Measurements from ENCODE around the gene OR6V1. TPM values are rescaled to one million over a fixed set of nuclear protein-coding genes. Genes with fewer than 3 reads are reported as not detected.

Gene OR6V1
- total RNA-seq, 3 donors from 2014 or later (not counting 1 experiment from before 2014, with no cell fraction given): not detected

DNA sequence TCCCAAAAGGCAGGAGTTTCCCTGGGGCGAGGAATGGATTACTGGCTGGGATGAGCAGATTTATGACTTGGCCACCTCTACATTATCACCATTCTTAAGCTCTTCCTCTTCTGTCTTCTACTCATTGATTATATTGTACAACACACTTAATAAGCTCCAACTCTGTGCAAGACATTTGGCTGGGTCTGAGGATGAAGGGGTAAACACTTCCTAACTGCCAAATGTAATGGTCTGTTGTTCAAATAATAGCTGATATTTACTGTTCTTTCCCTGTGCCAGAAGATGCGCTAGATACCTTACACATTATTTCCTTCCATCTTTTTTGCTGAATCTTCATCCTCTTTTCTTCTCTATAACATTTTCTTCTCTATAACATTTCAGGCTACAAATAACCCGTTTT, 11.6 kb downstream of the OR6V1 start:
- peaks cover 0 to 3% of the 10 kb centered on the region in 2 donors for H3K9me3 Mint-ChIP-seq
- ATAC-seq: no peak

GRCh38 chr7:143068446-143068845, 16.3 kb downstream of the OR6V1 start:
- ATAC-seq (no peak), DNase-seq (no peak)
- no peaks in the 10 kb centered on the region for H3K4me1 ChIP-seq (ENCODE audit: control insufficient read depth, insufficient read depth, low read length)
- Mint-ChIP-seq H3K27ac (no peak overlapping the region), H3K36me3 (no peaks in the 10 kb centered on the region), H3K9me3 (no peaks in the 10 kb centered on the region), H3K4me1 (no peaks in the 10 kb centered on the region), H3K4me3 (no peak overlapping the region), H3K27me3 (ENCODE audit: low read depth in 2 of 2) (peaks cover 6 to 12% of the 10 kb centered on the region in 2 donors)
- intact Hi-C loops (cut with micrococcal nuclease): no loop called here
- TF ChIP-seq CTCF (IDR thresholded peaks at IDR 0.05): no peak
- H3K9me3 ChIP-seq (ENCODE audit: control insufficient read depth, insufficient read depth, low read length): no peaks in the 10 kb centered on the region
- H3K4me3 ChIP-seq (ENCODE audit: low read length): no peak overlapping the region
- 86% methylated on average over 2 of the region's 2 CpGs for WGBS (ENCODE audit: insufficient coverage)
- no peaks in the 10 kb centered on the region for H3K27me3 ChIP-seq (ENCODE audit: control insufficient read depth, insufficient read depth, low read length)
- no peaks in the 10 kb centered on the region for H3K36me3 ChIP-seq (ENCODE audit: control insufficient read depth, insufficient read depth, low read length)
- no peak overlapping the region for H3K27ac ChIP-seq (ENCODE audit: low read length)

More for the DNA sequence above, 11.6 kb downstream of the OR6V1 start:
- no peaks in the 10 kb centered on the region for H3K36me3 Mint-ChIP-seq
- no peak for DNase-seq
- TF ChIP-seq CTCF (IDR thresholded peaks at IDR 0.05): no peak
- no peaks in the 10 kb centered on the region for H3K27me3 ChIP-seq (ENCODE audit: control insufficient read depth, insufficient read depth, low read length)
- intact Hi-C loops (cut with micrococcal nuclease): no loop called here
- H3K27ac Mint-ChIP-seq: no peak overlapping the region
- no peaks in the 10 kb centered on the region for H3K36me3 ChIP-seq (ENCODE audit: control insufficient read depth, insufficient read depth, low read length)
- no peak overlapping the region for H3K4me3 Mint-ChIP-seq
- H3K27ac ChIP-seq (ENCODE audit: low read length): no peak overlapping the region
- peaks cover 7 to 13% of the 10 kb centered on the region in 2 donors for H3K27me3 Mint-ChIP-seq (ENCODE audit: low read depth in 2 of 2)
- no peaks in the 10 kb centered on the region for H3K4me1 ChIP-seq (ENCODE audit: control insufficient read depth, insufficient read depth, low read length)
- H3K4me3 ChIP-seq (ENCODE audit: low read length): no peak overlapping the region
- 71% methylated on average over 3 of the region's 3 CpGs for WGBS (ENCODE audit: insufficient coverage)
- no peaks in the 10 kb centered on the region for H3K4me1 Mint-ChIP-seq
- no peaks in the 10 kb centered on the region for H3K9me3 ChIP-seq (ENCODE audit: control insufficient read depth, insufficient read depth, low read length)

DNA sequence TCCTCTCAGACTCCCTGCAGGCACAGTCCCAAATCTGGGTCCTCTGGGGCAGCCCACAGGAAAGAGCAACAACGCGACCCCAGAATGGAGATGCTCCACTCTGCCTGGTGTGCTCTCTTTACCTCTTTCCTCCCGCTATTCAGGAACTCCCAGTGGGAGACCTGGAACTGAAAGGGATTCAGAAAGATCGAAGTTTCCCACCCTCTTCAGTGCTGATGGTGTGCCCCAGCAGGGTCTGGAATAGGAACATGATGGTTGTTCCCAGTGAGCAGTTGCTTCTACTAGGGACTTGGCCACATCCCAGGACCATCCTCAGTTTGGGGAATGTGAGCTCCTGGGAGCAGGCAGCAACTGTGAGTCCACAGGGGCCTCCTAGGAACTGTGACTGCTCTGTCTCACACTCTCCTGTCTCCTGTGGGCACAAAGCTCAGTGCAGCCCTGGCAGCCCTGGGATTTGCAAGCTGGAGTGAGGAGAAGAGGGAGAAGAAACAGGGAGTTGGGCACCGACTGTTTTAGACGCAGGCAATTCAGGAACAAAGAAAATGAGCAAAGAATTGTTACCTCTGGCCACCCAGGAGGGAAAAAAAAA, 17.9 kb downstream of the OR6V1 start:
- H3K9me3 Mint-ChIP-seq: no peaks in the 10 kb centered on the region
- intact Hi-C loops (cut with micrococcal nuclease): no loop called here

More for the DNA sequence above, 17.9 kb downstream of the OR6V1 start:
- no peak overlapping the region for H3K27ac ChIP-seq (ENCODE audit: low read length)
- DNase-seq (no peak), ATAC-seq (no peak)
- no peaks in the 10 kb centered on the region for H3K36me3 ChIP-seq (ENCODE audit: control insufficient read depth, insufficient read depth, low read length)
- Mint-ChIP-seq H3K4me3 (no peak overlapping the region), H3K36me3 (no peaks in the 10 kb centered on the region), H3K27me3 (ENCODE audit: low read depth in 2 of 2) (peaks cover 6 to 24% of the 10 kb centered on the region in 2 donors), H3K27ac (no peak overlapping the region), H3K4me1 (no peaks in the 10 kb centered on the region)
- H3K27me3 ChIP-seq (ENCODE audit: control insufficient read depth, insufficient read depth, low read length): no peaks in the 10 kb centered on the region
- no peaks in the 10 kb centered on the region for H3K9me3 ChIP-seq (ENCODE audit: control insufficient read depth, insufficient read depth, low read length)
- no peaks in the 10 kb centered on the region for H3K4me1 ChIP-seq (ENCODE audit: control insufficient read depth, insufficient read depth, low read length)
- TF ChIP-seq CTCF (IDR thresholded peaks at IDR 0.05): no peak
- WGBS (ENCODE audit: insufficient coverage): 83% methylated on average over 6 of the region's 6 CpGs
- no peak overlapping the region for H3K4me3 ChIP-seq (ENCODE audit: low read length)

Measured in natural killer cell (primary cell).